A549 (cell line): ENCODE results near the gene CAMTA1.

Source experiments
- CTCF ChIP-seq: fragments of >200 bp; sonication (Bioruptor Twin); formaldehyde crosslinking; IDR thresholded peaks from 3 replicates; pipeline ENCODE4 v1.5.1; 2016
- JUN ChIP-seq, 2 experiments: fragments of >200 bp; sonication (Bioruptor Twin); formaldehyde crosslinking; IDR thresholded peaks; 2 replicates in 1 of 2; 3 replicates in 1 of 2; pipeline ENCODE4 v1.6.1; 2016 to 2017
- SMC3 ChIP-seq: fragments of >200 bp; sonication (Bioruptor Twin); formaldehyde crosslinking; IDR thresholded peaks from 3 replicates; pipeline ENCODE4 v1.6.1; 2018; ENCODE audit warnings: inconsistent platforms

- TF ChIP-seq CTCF (no peak), SMC3 (no peak), JUN (IDR thresholded peaks at IDR 0.05) (no peak)
These were observed 653.8 kb downstream of the CAMTA1 start for GRCh38 chr1:7438921-7439655.
